ENCODE data around the gene SLN.

SLN gene

GRCh38 chr11:107719557-107720302 is 7.9 kb upstream of the SLN start:
- peak; percentile 22 for DNase-seq (ENCODE audit: low read depth)

GRCh38 chr11:107719073-107719472 is 7.2 kb upstream of the SLN start:
- DNase-seq (ENCODE audit: low read depth) = no peak

DNA sequence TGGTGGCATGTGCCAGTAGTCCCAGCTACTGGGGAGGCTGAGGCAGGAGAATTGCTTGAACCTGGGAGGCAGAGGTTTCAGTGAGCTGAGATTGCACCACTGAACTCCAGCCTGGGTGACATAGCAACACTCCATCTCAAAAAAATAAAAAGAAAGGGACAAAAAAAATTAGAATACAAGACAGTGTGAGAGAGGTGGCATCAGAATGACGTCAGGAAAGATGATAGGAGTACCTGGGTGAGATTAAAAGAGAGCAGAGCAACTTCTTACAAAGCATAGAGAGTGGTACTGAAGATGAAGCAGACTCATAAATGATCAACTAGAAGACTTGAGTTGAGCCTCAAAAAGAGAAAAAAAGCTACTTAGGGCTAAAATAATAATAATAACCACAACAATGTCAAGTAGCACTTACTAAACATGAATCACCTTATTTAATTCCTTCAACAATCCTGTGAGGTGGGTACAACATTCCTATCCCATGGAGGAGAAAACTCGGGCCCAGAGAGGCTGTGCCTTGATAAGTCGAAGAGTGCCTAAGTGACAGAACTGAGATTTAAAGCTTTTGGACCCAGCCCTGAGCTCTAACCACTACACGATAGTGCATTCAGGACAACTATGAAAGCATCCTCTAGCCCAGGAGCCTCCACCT is 5.2 kb upstream of the SLN start:
- DNase-seq (ENCODE audit: low read depth) = peak; percentile 32

DNA sequence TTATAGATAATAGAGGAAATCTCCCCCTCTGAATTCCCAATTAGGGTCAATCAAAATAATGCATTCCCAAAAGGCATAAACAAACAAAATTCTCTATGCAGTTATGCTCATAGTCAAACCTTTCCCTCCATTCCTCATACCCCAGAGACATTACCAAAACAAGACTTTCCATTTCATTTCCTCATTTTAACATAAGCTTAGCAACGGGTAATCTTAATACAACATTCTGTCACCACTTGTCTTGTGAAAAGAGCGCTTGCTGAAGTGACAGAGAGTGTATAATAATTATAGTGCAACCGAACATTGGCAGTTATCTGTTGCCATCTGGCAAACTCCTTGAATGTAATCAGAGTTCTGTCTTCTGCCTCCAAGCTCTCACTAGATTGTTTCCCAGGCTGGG is 1.2 kb upstream of the SLN start:
- no peak for DNase-seq (ENCODE audit: low read depth)

DNA sequence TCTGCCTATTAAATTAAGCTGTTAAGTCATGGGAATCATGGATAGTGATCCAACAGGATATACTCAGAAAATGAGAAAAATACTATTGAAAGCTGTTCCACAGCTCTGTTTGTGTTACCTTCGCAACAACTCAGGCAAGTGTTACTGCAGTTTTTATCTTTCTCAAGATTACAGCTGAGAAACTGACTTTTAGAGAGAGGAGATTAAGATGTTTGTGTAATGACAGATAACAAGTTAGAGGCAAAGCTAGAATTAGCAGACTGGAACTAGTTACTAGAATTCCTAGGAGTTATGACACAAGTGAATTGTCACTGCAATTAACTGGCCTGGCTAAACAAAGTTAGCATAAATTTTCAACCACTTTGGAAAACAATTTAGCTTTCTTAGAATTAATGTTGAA is 1.6 kb downstream of the SLN start:
- no peak for DNase-seq (ENCODE audit: low read depth)

DNA sequence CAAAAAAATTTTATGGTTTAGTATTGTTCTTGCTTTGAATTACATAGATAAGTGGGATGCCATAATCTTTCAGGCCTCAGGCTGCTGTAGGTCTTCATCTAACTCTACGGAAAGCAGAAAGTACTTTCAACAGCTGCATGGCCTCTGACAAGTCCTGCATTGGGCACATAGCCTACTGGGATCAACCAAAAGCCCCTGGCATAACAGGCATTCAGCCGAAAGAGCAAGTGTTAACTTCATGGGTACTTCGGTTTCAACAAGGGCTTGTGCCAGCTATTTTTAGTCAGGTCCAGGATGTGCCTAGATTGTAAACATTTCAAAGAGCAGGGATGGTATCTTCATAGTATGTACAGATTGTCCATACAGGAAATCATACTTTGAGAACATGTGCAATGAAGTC is 3.1 kb downstream of the SLN start:
- no peak for DNase-seq (ENCODE audit: low read depth)

- DNase-seq (ENCODE audit: low read depth) = no peak
These were observed 4.0 kb downstream of the SLN start for GRCh38 chr11:107707807-107708206.

DNA sequence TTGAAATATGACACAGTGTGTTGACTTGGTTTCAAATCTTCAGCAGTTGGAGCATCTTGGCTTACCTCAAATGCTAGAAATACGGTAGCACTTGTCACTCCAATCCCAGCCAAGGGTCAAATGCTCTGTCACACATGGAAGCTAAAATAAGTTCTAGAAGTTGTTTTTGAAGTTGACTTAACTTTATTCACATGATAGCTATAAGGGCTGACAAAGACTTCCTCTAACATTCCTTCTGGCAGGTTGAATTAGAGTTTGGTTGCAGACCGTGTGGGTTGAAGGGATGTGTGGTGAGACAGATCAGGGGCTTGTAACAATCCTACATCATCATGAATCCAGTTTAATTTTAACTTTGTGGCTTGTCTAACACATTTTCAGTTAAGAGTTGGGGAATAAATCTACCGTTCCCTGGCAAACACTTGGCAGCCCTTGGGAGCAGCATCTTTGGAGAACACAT is 4.6 kb downstream of the SLN start:
- DNase-seq (ENCODE audit: low read depth) = no peak

DNA sequence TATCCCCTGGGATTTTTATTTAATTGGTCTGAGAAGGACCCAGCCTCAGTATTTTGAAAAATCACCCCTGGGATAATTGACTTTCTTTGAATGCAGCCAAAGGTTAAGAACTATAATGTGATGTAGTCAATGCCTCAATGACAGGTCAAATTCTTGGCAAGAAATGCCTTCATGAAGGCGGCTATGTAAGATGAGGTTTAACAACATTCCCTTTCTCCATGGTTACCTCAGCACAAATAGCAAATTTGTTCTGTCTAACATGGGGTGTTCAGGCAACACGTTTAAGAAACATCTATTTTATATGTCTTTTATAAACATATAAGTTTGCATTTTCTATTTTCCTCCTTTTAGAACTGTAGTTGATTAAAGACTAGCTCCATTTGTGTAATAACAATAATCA is 5.3 kb downstream of the SLN start:
- DNase-seq (ENCODE audit: low read depth) = no peak

- DNase-seq (ENCODE audit: low read depth) = peak; percentile 89
These were observed 6.8 kb downstream of the SLN start for GRCh38 chr11:107705027-107705426.

DNA sequence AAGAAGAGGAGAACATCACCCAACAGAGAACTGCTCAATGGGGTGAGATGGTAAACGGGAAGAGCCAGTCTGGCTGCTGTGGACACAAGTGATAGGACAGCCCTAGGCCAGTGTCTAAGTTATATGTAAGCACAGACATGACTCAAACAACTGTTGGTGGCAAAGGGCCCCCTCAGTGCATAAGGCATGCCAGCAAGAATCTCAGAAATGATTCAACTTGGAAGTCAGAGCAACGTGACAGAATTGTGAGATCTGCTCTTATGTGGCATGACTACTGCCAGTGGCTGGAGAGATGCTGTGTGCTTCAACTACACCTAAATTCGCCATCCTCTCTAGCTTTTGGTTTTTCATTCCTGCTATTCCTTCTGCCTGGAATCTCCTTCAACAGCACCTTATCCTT is 7.4 kb downstream of the SLN start:
- DNase-seq (ENCODE audit: low read depth) = peak; percentile 88

- DNase-seq (ENCODE audit: low read depth) = peak; percentile 36
These were observed 9.1 kb downstream of the SLN start for GRCh38 chr11:107702723-107703122.

DNA sequence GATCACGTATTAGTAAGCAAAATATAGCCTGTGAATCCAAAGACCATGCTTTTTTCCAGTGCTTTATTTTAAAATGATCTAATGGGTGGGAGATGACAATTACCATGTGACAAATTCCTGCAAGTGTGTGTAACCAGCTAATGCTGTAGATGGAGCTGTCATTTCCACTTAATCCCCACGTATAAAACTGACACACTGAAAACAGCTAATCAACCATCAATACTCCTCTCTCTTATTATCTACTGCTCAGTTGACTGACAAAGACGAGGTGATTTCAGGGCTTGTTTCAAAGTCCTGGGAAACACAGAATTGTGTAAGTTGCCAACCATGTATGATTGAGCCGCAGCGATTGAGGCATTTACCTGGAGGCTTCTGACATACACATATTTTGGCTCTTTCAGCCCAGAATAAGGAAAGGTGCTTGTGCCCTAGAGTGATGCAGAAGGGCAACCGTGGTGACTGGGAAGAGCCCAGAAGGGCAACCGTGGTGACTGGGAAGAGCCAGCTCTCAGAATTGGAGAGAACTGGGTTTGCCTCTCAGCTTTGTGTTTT is 9.7 kb downstream of the SLN start:
- DNase-seq (ENCODE audit: low read depth) = no peak

- no peak for DNase-seq (ENCODE audit: low read depth)
These were observed 12.2 kb downstream of the SLN start for GRCh38 chr11:107699371-107700285.

DNA sequence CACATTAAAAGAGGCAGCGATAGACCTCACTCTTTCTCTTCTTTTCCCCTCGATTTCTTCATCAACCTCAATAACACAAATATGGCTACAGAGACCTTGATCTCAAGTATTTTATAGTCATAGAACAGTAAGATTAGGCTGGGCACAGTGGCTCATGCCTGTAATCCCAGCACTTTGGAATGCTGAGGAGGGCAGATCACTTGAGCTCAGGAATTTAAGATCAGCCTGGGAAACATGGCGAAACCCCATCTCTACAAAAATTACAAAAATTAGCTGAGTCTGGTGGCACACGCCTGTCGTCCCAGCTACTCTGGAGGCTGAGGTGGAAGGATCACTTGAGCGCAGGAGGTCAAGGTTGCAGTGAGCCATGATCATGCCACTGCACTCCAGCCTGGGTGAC is 14.6 kb downstream of the SLN start:
- peak; percentile 24 for DNase-seq (ENCODE audit: low read depth)

GRCh38 chr11:107696140-107696539 is 15.7 kb downstream of the SLN start:
- DNase-seq (ENCODE audit: low read depth) = peak; percentile 98

- peak; percentile 75 for DNase-seq (ENCODE audit: low read depth)
These were observed 16.4 kb downstream of the SLN start for GRCh38 chr11:107695446-107695845.

- DNase-seq (ENCODE audit: low read depth) = peak; percentile 79
These were observed 20.7 kb downstream of the SLN start for GRCh38 chr11:107691000-107691750.

DNA sequence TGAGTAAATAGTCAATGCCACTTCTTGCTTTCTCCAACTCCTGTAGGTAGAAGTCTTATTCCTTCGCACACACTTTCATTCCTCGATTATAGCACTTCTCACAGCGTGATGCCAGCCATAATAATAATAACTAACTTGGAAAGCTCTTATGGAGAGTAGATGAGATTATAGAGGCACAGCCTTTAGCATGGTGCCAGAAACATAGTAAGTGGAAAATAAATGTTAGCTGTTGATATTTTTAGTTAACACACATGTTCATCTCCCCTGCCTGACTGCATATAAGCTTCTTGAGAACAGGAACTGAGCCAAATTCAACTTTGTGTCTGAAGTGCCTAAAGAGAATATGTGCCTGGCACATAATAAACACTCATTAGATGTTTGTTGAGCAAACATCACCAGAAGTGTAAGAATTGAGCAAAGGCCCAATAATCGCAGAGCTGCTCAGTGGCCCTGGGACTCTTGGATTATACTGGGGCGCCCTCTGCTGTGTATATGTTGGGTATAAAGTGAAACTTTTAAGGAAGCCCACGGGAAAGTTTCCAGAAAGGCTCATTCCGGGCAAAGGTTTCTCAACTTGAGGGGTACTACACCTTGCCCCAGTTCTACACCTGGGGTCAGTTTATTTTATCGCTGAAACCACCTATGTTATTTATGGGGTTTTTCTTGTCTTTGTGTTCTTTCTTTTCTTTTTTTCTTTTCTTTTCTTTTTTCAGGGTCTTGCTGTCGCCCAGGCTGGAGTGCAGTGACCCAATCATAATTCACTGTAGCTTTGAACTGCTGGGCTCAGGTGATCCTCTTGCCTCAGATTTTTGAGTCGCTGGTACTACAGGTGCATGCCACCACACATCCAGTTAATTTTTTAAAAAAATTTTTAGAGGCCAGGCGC is 22.3 kb downstream of the SLN start:
- DNase-seq (ENCODE audit: low read depth) = peak; percentile 71

DNA sequence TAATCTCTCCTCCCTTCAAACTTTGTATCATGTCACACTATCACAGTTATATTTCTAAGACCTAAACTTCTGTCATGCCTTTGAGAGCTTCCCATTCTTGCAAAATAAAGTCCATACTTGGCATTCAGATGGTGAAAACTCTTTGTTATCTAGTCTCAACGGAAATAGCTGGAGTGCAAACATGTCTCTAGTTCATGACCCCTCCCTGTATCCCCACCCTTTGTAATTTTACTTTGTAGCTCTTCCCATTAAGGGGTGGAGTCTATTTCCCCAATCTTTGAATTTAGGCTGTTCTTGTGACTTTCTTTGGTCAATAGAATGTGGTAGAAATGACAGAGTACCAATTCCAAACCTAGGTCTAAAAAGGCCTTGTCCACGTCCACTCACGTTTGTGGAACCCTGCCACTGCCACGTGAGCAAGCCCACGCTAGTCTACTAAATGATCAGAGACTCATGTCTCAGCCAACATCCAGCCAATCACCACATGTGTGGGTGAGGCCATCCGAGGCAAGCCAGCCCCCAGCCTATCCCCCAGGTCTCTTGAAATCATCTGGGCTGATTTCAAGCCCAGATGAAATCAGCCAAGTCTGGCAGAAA is 23.4 kb downstream of the SLN start:
- DNase-seq (ENCODE audit: low read depth) = no peak

All from EH (cell line).